ENCODE data around the gene BBIP1.

BBIP1 gene

GRCh38 chr10:110897184-110897583 lies 21.8 kb downstream of the BBIP1 start:
- Histone ChIP-seq H3K27me3 (no peaks in the 10 kb centered on the region), H3K9me3 (no peaks in the 10 kb centered on the region), H3K4me3 (ENCODE audit: low read depth, low read length) (no peak overlapping the region), H3K36me3 (peaks cover 18% of the 10 kb centered on the region), H3K4me1 (peaks cover 3% of the 10 kb centered on the region; the same call in 1 of the 2 replicates)
- TF ChIP-seq, protein P1, sequence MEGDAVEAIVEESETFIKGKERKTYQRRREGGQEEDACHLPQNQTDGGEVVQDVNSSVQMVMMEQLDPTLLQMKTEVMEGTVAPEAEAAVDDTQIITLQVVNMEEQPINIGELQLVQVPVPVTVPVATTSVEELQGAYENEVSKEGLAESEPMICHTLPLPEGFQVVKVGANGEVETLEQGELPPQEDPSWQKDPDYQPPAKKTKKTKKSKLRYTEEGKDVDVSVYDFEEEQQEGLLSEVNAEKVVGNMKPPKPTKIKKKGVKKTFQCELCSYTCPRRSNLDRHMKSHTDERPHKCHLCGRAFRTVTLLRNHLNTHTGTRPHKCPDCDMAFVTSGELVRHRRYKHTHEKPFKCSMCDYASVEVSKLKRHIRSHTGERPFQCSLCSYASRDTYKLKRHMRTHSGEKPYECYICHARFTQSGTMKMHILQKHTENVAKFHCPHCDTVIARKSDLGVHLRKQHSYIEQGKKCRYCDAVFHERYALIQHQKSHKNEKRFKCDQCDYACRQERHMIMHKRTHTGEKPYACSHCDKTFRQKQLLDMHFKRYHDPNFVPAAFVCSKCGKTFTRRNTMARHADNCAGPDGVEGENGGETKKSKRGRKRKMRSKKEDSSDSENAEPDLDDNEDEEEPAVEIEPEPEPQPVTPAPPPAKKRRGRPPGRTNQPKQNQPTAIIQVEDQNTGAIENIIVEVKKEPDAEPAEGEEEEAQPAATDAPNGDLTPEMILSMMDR (IDR thresholded peaks at IDR 0.05; ENCODE audit: low read depth, low read length) = no peak
- DNase-seq = no peak

- DNase-seq = no peak
- TF ChIP-seq, protein P1 (IDR thresholded peaks at IDR 0.05; ENCODE audit: low read depth, low read length) = peak; percentile 48
Measured at GRCh38 chr10:110893559-110894179, 25.3 kb downstream of the BBIP1 start.

GRCh38 chr10:110892602-110893288 lies 26.2 kb downstream of the BBIP1 start:
- Histone ChIP-seq H3K9me3 (no peaks in the 10 kb centered on the region), H3K4me1 (peaks cover 3% of the 10 kb centered on the region; the same call in 1 of the 2 replicates), H3K27me3 (no peaks in the 10 kb centered on the region), H3K4me3 (ENCODE audit: low read depth, low read length) (no peak overlapping the region), H3K36me3 (peaks cover 27% of the 10 kb centered on the region)
- TF ChIP-seq, protein P1 (IDR thresholded peaks at IDR 0.05; ENCODE audit: low read depth, low read length) = no peak
- DNase-seq = no peak

More at GRCh38 chr10:110893559-110894179, 25.3 kb downstream of the BBIP1 start:
- H3K36me3 ChIP-seq = peaks cover 27% of the 10 kb centered on the region
- no peaks in the 10 kb centered on the region for H3K27me3 ChIP-seq
- no peaks in the 10 kb centered on the region for H3K9me3 ChIP-seq
- peaks cover 3% of the 10 kb centered on the region; the same call in 1 of the 2 replicates for H3K4me1 ChIP-seq
- no peak overlapping the region for H3K4me3 ChIP-seq (ENCODE audit: low read depth, low read length)

DNA sequence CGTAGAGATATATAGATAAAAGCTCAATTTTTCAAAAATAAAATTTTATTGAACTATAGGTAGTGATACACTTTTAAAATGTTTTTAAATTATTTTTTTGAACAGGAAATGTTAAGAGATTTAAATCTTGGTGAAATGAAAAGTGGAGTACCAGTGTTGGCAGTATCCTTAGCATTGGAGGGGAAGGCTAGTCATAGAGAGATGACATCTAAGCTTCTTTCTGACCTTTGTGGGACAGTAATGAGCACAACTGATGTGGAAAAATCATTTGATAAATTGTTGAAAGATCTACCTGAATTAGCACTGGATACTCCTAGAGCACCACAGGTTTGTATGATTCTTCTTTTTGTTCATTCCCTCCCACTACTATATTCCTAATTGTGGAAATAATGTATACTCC lies 31.4 kb downstream of the BBIP1 start:
- peaks cover 15% of the 10 kb centered on the region for H3K36me3 ChIP-seq
- H3K4me1 ChIP-seq = peaks cover 3% of the 10 kb centered on the region; the same call in 1 of the 2 replicates
- no peaks in the 10 kb centered on the region for H3K9me3 ChIP-seq
- TF ChIP-seq, protein P1 (IDR thresholded peaks at IDR 0.05; ENCODE audit: low read depth, low read length) = no peak
- DNase-seq = no peak
- no peaks in the 10 kb centered on the region for H3K27me3 ChIP-seq
- no peak overlapping the region for H3K4me3 ChIP-seq (ENCODE audit: low read depth, low read length)

GRCh38 chr10:110885932-110886674 lies 32.9 kb downstream of the BBIP1 start:
- Histone ChIP-seq H3K4me1 (no peaks in the 10 kb centered on the region), H3K9me3 (no peaks in the 10 kb centered on the region), H3K27me3 (no peaks in the 10 kb centered on the region), H3K4me3 (ENCODE audit: low read depth, low read length) (no peak overlapping the region), H3K36me3 (peaks cover 15% of the 10 kb centered on the region)
- TF ChIP-seq, protein P1 (IDR thresholded peaks at IDR 0.05; ENCODE audit: low read depth, low read length) = no peak
- DNase-seq = no peak

All from BE2C (cell line).